Measurements from ENCODE around the gene DENND5B.

Gene DENND5B

GRCh38 chr12:31368666-31369361 is 222.1 kb downstream of the DENND5B start:
- FAIRE-seq: peak; percentile 93

- FAIRE-seq: no peak
Observed at GRCh38 chr12:31366104-31366621, 224.8 kb downstream of the DENND5B start.

- FAIRE-seq: no peak
Observed at GRCh38 chr12:31363831-31364230, 227.1 kb downstream of the DENND5B start.

GRCh38 chr12:31363416-31363809 is 227.5 kb downstream of the DENND5B start:
- no peak for FAIRE-seq

- FAIRE-seq: no peak
Observed at GRCh38 chr12:31362759-31363415, 228.0 kb downstream of the DENND5B start.

- FAIRE-seq: no peak
Observed at GRCh38 chr12:31362115-31362758, 228.7 kb downstream of the DENND5B start.

GRCh38 chr12:31361730-31362114 is 229.2 kb downstream of the DENND5B start:
- no peak for FAIRE-seq

GRCh38 chr12:31355747-31356107 is 235.2 kb downstream of the DENND5B start:
- no peak for FAIRE-seq

- FAIRE-seq: no peak
Observed at GRCh38 chr12:31353750-31354708, 236.9 kb downstream of the DENND5B start.

- FAIRE-seq: no peak
Observed at GRCh38 chr12:31346267-31346666, 244.7 kb downstream of the DENND5B start.

- no peak for FAIRE-seq
Observed at GRCh38 chr12:31343139-31343538, 247.8 kb downstream of the DENND5B start.

GRCh38 chr12:31342286-31342685 is 248.7 kb downstream of the DENND5B start:
- no peak for FAIRE-seq

- no peak for FAIRE-seq
Observed at GRCh38 chr12:31339831-31340622, 250.9 kb downstream of the DENND5B start.

GRCh38 chr12:31337952-31338351 is 253.0 kb downstream of the DENND5B start:
- FAIRE-seq: no peak

Measured in TTC549 (cell line).